RWPE1 (cell line): Measurements from ENCODE around the gene MTMR3.

Experiments
- CTCF ChIA-PET: fragments of 350-600 bp; sonication (Branson Sonifier 250); formaldehyde crosslinking; extraction: SDS; loops from one replicate; lab custom pipeline; 2021; lab: Yijun Ruan, JAX
- POLR2A ChIA-PET: fragments of 400-600 bp; formaldehyde crosslinking; extraction: SDS; loops from one replicate; lab custom pipeline; 2020; ENCODE audit warnings: antibody characterized with exemption; ENCODE audit not compliant: low non-redundant PET; lab: Yijun Ruan, JAX
- DNase-seq: peaks from one replicate; pipeline ENCODE4 v3.0.0; 2012; ENCODE audit warnings: low spot score
- H3K27ac ChIP-seq: fragments of 450-650 bp; 2 replicates; pipeline ENCODE4 v1.5.1; 2017
- TF ChIP-seq, protein P1 (sequence below): fragments of 450-650 bp; conservative IDR thresholded peaks from 2 replicates; pipeline ENCODE4 v1.5.1; 2017; ENCODE audit warnings: low read depth, mild to moderate bottlenecking

The MTMR3 gene

DNA sequence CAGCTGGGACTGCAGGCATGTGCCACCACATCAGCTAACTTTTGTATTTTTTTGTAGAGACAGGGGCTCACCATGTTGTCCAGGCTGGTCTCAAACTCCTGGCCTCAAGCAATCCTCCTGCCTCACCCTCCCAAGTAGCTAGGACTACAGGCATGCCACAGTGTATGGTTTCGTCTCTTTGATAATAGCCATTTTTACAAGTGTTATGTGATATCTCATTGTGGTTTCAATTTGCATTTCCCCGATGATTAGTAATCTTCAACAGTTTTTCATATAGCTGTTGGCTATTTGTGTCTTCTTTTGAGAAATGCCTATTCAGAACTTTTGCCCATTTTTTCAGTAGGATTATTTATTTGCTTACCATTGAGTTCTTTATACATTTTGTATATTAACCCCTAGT is 9.0 kb upstream of the MTMR3 start:
- ChIA-PET CTCF (interaction anchor here (0.6 kb wide), 1 partner anchor 12 kb away, joined by 3 read pairs; no protein-coding TSS in a partner anchor), POLR2A (no interaction called here)
- no peak overlapping the region for H3K27ac ChIP-seq
- TF ChIP-seq, protein P1, sequence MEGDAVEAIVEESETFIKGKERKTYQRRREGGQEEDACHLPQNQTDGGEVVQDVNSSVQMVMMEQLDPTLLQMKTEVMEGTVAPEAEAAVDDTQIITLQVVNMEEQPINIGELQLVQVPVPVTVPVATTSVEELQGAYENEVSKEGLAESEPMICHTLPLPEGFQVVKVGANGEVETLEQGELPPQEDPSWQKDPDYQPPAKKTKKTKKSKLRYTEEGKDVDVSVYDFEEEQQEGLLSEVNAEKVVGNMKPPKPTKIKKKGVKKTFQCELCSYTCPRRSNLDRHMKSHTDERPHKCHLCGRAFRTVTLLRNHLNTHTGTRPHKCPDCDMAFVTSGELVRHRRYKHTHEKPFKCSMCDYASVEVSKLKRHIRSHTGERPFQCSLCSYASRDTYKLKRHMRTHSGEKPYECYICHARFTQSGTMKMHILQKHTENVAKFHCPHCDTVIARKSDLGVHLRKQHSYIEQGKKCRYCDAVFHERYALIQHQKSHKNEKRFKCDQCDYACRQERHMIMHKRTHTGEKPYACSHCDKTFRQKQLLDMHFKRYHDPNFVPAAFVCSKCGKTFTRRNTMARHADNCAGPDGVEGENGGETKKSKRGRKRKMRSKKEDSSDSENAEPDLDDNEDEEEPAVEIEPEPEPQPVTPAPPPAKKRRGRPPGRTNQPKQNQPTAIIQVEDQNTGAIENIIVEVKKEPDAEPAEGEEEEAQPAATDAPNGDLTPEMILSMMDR: no peak
- no peak for DNase-seq

DNA sequence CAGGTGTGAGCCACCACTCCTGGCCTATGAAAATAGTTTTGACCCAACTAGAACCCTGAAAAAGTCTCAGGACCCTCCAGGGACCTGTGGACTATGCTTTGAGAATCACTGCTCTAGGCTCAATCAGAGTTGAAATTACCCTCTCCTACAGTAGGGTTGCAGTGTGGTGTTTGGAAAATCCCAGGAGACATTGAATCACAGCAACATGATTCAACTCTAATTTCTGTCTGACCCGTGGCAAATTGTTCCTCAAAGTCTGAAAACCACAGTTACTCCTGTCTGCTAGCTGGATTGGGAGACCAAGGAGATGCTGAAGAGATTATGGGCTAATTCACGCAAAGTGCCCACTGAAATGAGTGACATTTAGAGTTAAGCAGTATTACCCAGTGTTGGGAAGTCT is 5.4 kb upstream of the MTMR3 start:
- no peak for DNase-seq
- TF ChIP-seq, protein P1: no peak
- H3K27ac ChIP-seq: no peak overlapping the region
- CTCF ChIA-PET: no interaction called here
- POLR2A ChIA-PET: no interaction called here

DNA sequence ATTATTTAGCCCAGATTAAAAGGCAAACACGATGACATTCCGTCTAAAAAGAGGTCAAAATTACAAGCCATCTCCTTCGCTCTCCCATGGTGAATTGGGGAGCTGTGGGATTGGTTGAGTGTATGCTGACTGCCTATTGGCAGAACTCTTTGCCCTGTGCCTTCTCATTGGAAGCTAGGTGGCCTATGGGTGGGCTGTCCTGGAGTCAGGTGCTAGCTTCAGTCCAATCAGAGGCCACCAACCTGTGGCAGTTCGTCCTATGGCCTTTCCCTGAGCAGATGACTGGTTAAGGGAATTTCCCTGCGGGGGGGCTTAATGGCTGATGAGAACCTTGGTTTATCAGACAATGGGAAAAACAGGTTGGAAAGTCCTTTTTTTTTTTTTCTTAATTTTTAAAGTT is 3.2 kb upstream of the MTMR3 start:
- no peak overlapping the region for H3K27ac ChIP-seq
- ChIA-PET CTCF (interaction anchor here (0.6 kb wide), 1 partner anchor 9 kb away, joined by 4 read pairs; no protein-coding TSS in a partner anchor), POLR2A (no interaction called here)
- DNase-seq: peak; percentile 5
- TF ChIP-seq, protein P1: no peak

DNA sequence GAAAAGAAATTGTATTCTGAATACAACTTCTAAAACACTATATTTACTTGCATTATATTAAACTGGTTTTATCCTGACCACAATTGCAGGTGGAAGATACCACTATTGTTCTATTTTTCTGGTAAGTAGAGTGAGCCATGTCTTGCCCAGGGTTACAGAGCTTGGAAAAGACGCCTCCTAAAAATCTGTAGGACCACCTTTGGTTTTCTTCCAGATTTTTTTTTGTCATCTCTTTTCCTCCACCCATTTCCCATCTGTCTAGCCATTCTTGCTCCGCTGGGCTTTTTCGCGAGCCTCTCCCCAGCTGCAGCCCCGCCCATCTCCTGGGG is 294 bp upstream of the MTMR3 start:
- CTCF ChIA-PET: no interaction called here
- peak; percentile 59 for DNase-seq
- TF ChIP-seq, protein P1: no peak
- POLR2A ChIA-PET: interaction anchor here (1.0 kb wide), 1 partner anchor 78 kb away, joined by 7 read pairs; no protein-coding TSS in a partner anchor
- peak overlapping the region; percentile 88 for H3K27ac ChIP-seq

DNA sequence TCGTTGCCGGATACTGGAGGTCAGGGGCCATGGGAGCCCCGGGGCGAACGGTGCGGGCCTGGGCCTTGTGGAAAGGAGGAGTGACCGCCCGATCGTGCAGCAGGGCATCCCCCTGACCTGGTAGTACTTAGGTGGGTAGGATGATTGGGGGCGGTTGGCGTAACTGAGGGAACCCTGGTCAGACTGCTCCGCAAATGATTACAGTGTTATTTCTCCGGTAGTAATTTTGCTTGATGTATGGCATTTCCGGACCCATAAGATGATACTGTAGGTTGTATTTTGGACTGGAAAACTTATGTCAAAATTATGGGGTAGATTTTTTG is 762 bp downstream of the MTMR3 start:
- H3K27ac ChIP-seq: peak overlapping the region; percentile 88
- CTCF ChIA-PET: interaction anchor here (0.6 to 0.7 kb wide), 2 partner anchors 60 to 222 kb away, joined by 3 to 7 read pairs; no protein-coding TSS in a partner anchor
- TF ChIP-seq, protein P1: no peak
- no peak for DNase-seq
- POLR2A ChIA-PET: interaction anchor here (0.6 to 1.0 kb wide), 2 partner anchors 79 to 138 kb away, joined by 6 to 7 read pairs; no protein-coding TSS in a partner anchor

DNA sequence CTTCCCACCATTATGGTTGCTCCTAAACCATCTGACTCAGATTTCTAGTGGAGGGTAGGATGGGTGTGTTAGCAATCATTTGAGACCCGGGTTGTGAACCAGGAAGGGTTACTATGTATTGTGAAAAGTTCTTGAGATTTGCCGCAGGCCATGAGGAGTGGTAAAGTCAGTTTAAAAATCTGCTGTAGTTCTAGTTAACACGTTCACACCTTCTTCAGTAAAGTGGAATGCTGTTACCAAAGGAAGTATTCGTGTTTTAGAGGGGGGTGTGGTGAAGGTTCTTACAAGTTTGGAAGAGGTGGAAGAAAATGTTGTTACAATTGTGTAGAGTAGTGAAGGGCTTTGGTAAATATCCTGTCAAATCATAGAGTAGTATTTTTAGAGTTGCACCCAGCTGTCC is 2.6 kb downstream of the MTMR3 start:
- POLR2A ChIA-PET: no interaction called here
- H3K27ac ChIP-seq: no peak overlapping the region
- TF ChIP-seq, protein P1: no peak
- DNase-seq: no peak
- CTCF ChIA-PET: interaction anchor here (0.6 kb wide), 1 partner anchor 260 kb away, joined by 3 read pairs; no protein-coding TSS in a partner anchor
